Measurements from ENCODE around the gene CREB3L2.
"Not testable (repeated sequence)": the region's sequence is repeated elsewhere in the genome, so short reads cannot be mapped to it uniquely, and the experiment has no call there.

Gene CREB3L2

DNA sequence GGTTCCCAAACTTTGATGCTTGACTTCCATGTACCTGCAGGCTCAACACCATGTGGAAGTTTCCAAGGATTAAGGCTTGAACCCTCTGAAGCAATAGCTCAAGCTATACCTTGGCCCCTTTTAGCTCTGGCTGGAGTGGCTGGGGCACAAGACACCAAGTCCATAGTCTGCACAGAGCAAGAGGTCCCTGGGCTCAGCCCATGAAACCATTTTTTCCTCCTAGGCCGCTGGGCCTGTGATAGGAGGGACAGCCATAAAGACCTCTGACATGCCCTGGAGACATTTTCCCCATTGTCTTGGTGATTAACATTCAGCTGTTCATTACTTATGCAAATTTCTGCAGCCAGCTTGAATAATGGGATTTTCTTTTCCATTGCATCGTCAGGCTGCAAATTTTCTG lies 169.5 kb downstream of the CREB3L2 start:
- 0 out of 2 replicates have a peak, but pooled peaks cover 5% of the 10 kb centered on the region for H3K36me3 ChIP-seq (ENCODE audit: control insufficient read depth, insufficient read depth, low read length)
- no peaks in the 10 kb centered on the region for H3K27me3 ChIP-seq (ENCODE audit: control insufficient read depth, insufficient read depth, low read length)
- no peak overlapping the region for H3K4me3 ChIP-seq (ENCODE audit: low read depth, low read length)
- H3K27ac ChIP-seq (ENCODE audit: low read depth, low read length): no peak overlapping the region
- no peaks in the 10 kb centered on the region for H3K4me1 ChIP-seq (ENCODE audit: control insufficient read depth, insufficient read depth, low read length)
- peaks cover 49% of the 10 kb centered on the region for H3K9me3 ChIP-seq (ENCODE audit: control insufficient read depth, insufficient read depth, low read depth, low read length)
- H3K9ac ChIP-seq (ENCODE audit: low read length): no peak overlapping the region

DNA sequence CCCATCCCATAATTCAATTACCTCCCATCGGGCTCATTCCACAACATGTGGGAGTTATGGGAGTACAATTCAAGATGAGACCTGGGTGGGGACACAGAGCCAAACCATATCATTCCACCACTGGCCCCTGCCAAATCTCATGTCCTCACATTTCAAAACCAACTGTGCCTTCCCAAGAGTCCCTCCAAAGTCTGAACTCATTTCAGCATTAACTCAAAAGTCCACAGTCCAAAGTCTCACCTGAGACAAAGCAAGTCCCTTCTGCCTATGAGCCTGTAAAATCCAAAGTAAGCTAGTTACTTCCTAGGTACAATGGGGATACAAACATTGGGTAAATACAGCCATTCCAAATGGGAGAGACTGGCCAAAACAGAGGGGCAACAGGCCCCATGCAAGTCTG lies 170.3 kb downstream of the CREB3L2 start:
- H3K27ac ChIP-seq (ENCODE audit: low read depth, low read length); H3K4me3 ChIP-seq (ENCODE audit: low read depth, low read length); H3K36me3 ChIP-seq (ENCODE audit: control insufficient read depth, insufficient read depth, low read length); H3K4me1 ChIP-seq (ENCODE audit: control insufficient read depth, insufficient read depth, low read length); H3K9ac ChIP-seq (ENCODE audit: low read length); H3K27me3 ChIP-seq (ENCODE audit: control insufficient read depth, insufficient read depth, low read length): not testable (repeated sequence)
- peaks cover 49% of the 10 kb centered on the region for H3K9me3 ChIP-seq (ENCODE audit: control insufficient read depth, insufficient read depth, low read depth, low read length)

DNA sequence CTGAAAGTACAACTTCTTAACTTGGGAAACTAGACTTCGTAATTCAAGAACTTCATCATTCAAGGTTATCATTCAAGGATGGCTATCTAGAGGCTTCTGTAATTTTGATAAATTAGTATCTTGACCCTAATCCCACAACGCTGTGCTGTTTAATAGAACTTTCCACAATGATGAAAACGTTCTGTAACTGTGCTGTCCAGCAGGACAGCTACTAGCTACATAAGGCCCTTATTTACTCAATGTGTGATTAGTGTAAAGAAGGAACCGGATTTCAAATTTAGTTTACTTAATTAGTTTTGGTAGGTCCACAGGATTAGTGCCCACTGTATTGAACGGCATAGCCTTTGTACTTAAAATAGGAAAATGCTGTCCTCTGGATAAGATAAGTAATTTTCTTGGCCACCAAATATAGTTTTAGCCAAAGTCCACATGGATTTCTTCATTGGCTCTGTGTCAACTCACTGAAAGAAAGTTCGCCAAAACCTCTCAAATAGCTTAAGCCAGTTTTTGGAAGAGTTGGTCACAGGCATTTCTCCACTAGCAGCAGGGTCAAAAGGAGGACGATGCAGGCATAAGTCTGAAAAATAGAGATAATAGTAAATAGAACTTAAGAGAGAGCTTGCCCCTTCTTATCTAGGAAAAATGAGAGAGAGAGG lies 172.4 kb downstream of the CREB3L2 start:
- Histone ChIP-seq H3K9ac (ENCODE audit: low read length) (no peak overlapping the region), H3K27me3 (ENCODE audit: control insufficient read depth, insufficient read depth, low read length) (no peaks in the 10 kb centered on the region), H3K4me3 (ENCODE audit: low read depth, low read length) (no peak overlapping the region), H3K9me3 (ENCODE audit: control insufficient read depth, insufficient read depth, low read depth, low read length) (peaks cover 44% of the 10 kb centered on the region), H3K36me3 (ENCODE audit: control insufficient read depth, insufficient read depth, low read length) (0 out of 2 replicates have a peak, but pooled peaks cover 5% of the 10 kb centered on the region), H3K4me1 (ENCODE audit: control insufficient read depth, insufficient read depth, low read length) (no peaks in the 10 kb centered on the region), H3K27ac (ENCODE audit: low read depth, low read length) (no peak overlapping the region)

DNA sequence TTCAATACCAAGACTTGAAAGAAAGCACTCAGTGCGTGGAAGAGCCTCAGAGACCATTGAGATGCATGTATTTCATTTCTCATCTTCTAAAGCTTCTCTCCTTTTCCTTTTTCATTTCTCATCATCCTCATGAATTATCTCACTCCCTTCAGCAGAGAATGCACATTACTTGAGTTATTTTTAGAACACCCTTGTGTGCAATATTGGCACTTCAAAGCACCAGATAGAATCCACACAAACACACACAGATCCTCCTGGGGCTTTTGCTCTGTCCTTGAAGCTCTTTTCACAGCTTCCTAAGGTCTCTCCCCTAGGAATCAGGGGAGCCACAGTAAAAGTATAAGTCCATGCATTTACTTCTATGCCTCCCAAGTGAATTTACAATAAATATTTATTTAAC lies 173.4 kb downstream of the CREB3L2 start:
- Histone ChIP-seq H3K4me3 (ENCODE audit: low read depth, low read length) (no peak overlapping the region), H3K9me3 (ENCODE audit: control insufficient read depth, insufficient read depth, low read depth, low read length) (peaks cover 34% of the 10 kb centered on the region), H3K27me3 (ENCODE audit: control insufficient read depth, insufficient read depth, low read length) (no peaks in the 10 kb centered on the region), H3K4me1 (ENCODE audit: control insufficient read depth, insufficient read depth, low read length) (no peaks in the 10 kb centered on the region), H3K27ac (ENCODE audit: low read depth, low read length) (no peak overlapping the region), H3K9ac (ENCODE audit: low read length) (no peak overlapping the region), H3K36me3 (ENCODE audit: control insufficient read depth, insufficient read depth, low read length) (no peaks in the 10 kb centered on the region)

DNA sequence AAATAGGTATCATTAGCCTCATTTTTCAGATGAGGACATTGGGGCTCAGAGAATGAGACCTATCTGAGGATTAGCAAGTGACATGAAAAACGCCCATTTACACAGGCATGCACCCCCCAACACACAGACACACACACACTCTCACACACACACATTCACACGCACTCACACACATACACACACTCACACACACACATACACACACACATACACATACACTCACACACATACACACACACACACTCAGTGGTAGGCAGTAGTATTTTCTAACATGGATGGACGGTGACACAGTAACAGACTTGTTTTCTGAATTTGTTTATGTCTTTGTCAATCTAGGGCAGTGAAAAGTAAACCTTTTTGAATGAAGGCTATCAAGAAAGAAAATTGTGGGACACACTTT lies 176.4 kb downstream of the CREB3L2 start:
- Histone ChIP-seq H3K9ac (ENCODE audit: low read length) (no peak overlapping the region), H3K4me3 (ENCODE audit: low read depth, low read length) (no peak overlapping the region), H3K27me3 (ENCODE audit: control insufficient read depth, insufficient read depth, low read length) (no peaks in the 10 kb centered on the region), H3K27ac (ENCODE audit: low read depth, low read length) (no peak overlapping the region), H3K36me3 (ENCODE audit: control insufficient read depth, insufficient read depth, low read length) (no peaks in the 10 kb centered on the region), H3K9me3 (ENCODE audit: control insufficient read depth, insufficient read depth, low read depth, low read length) (peaks cover 5% of the 10 kb centered on the region), H3K4me1 (ENCODE audit: control insufficient read depth, insufficient read depth, low read length) (peaks cover 14% of the 10 kb centered on the region)

Data from HUES6 (cell line).